ENCODE measurements around the gene UBL4A. TPM values are rescaled to one million over a fixed set of nuclear protein-coding genes. Genes with fewer than 3 reads are reported as not detected.

Gene UBL4A
- total RNA-seq, 1 experiment from 2014 or later: 37.4 TPM

DNA sequence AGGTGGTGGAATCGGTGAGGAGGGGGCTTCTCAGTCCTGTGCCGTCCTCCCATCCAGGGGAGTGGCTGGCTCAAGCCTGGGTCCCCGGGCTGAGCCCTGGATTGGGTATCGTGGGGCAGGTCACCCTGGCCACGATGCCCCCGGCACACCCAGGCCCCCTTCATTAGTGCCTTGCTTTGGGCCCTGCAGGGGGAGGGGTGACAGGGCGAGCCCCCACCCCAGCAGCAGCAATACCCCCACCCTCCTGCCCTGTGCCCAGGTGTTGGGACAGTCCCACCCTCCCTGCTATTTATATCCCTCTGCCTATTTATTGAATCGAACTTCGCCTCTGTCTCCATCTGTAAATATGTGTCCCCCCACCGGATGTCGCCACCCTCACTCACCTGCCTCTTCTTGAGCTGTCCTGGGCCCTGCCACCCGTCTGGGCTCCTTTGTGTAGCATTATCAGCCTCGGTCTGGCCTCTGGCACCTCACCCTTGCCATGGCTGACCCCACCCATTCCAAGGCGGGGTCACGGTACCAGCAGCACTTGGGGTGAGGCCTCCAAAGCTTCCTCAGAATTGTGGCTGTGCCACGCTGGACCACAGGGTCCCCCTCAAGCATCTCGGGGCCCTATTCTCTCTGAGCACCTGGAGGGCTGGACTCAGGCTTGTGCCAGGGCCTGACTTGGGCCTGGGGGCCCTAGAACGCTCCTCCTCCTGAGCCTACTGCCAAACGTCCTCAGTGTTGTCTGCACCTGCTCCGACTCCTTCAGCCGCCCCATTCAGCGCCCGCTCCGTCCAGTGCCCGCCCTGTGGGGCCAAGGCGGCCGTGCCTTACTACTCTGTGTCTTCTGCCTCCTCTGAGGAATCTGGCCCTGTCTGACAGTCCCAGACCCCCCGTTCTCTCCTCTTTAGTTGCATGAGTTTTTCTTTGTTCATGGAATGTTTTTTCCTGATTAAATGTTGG, 13.5 kb downstream of the UBL4A start:
- BruUV-seq (replicated peaks): no TSS peak
- no peak for ATAC-seq

More for the DNA sequence above, 13.5 kb downstream of the UBL4A start:
- TF ChIP-seq SRF (IDR thresholded peaks at IDR 0.05; ENCODE audit: low read depth): no peak
- TF ChIP-seq EZH2 (IDR thresholded peaks at IDR 0.05): no peak
- TF ChIP-seq, protein P1, sequence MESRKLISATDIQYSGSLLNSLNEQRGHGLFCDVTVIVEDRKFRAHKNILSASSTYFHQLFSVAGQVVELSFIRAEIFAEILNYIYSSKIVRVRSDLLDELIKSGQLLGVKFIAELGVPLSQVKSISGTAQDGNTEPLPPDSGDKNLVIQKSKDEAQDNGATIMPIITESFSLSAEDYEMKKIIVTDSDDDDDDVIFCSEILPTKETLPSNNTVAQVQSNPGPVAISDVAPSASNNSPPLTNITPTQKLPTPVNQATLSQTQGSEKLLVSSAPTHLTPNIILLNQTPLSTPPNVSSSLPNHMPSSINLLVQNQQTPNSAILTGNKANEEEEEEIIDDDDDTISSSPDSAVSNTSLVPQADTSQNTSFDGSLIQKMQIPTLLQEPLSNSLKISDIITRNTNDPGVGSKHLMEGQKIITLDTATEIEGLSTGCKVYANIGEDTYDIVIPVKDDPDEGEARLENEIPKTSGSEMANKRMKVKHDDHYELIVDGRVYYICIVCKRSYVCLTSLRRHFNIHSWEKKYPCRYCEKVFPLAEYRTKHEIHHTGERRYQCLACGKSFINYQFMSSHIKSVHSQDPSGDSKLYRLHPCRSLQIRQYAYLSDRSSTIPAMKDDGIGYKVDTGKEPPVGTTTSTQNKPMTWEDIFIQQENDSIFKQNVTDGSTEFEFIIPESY (IDR thresholded peaks at IDR 0.05; ENCODE audit: extremely low read depth, insufficient replicate concordance, low read length): no peak
- TF ChIP-seq SP1 (IDR thresholded peaks at IDR 0.05; ENCODE audit: low read depth): no peak
- no peak for TF ChIP-seq ELF1 (IDR thresholded peaks at IDR 0.05; ENCODE audit: borderline replicate concordance, low read depth)
- TF ChIP-seq CBX3 (IDR thresholded peaks at IDR 0.05; ENCODE audit: low read depth): no peak
- no peak for TF ChIP-seq POLR2AphosphoS5 (IDR thresholded peaks at IDR 0.05; ENCODE audit: low read depth, low read length)
- TF ChIP-seq, protein P2, sequence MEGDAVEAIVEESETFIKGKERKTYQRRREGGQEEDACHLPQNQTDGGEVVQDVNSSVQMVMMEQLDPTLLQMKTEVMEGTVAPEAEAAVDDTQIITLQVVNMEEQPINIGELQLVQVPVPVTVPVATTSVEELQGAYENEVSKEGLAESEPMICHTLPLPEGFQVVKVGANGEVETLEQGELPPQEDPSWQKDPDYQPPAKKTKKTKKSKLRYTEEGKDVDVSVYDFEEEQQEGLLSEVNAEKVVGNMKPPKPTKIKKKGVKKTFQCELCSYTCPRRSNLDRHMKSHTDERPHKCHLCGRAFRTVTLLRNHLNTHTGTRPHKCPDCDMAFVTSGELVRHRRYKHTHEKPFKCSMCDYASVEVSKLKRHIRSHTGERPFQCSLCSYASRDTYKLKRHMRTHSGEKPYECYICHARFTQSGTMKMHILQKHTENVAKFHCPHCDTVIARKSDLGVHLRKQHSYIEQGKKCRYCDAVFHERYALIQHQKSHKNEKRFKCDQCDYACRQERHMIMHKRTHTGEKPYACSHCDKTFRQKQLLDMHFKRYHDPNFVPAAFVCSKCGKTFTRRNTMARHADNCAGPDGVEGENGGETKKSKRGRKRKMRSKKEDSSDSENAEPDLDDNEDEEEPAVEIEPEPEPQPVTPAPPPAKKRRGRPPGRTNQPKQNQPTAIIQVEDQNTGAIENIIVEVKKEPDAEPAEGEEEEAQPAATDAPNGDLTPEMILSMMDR (IDR thresholded peaks at IDR 0.05 in 2 of 3, conservative IDR thresholded peaks at IDR 0.05 in 1 of 3; ENCODE audit: borderline replicate concordance in 1 of 3, insufficient read depth in 1 of 3, low read depth in 2 of 3, low read length in 2 of 3): no peak
- no peak for TF ChIP-seq POLR2A (IDR thresholded peaks at IDR 0.05; ENCODE audit: borderline replicate concordance, extremely low read depth, insufficient read depth, insufficient read length)
- no peak for TF ChIP-seq ZFX (IDR thresholded peaks at IDR 0.05)
- TF ChIP-seq EZH2phosphoT487 (IDR thresholded peaks at IDR 0.05; ENCODE audit: borderline replicate concordance): no peak
- no peak for TF ChIP-seq SIN3A (IDR thresholded peaks at IDR 0.05; ENCODE audit: low read depth)
- TF ChIP-seq, protein P3, sequence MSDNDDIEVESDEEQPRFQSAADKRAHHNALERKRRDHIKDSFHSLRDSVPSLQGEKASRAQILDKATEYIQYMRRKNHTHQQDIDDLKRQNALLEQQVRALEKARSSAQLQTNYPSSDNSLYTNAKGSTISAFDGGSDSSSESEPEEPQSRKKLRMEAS (IDR thresholded peaks at IDR 0.05): no peak
- TF ChIP-seq FOSL1 (IDR thresholded peaks at IDR 0.05; ENCODE audit: low read depth): no peak
- TF ChIP-seq EGR1 (IDR thresholded peaks at IDR 0.05; ENCODE audit: low read depth): no peak
- TF ChIP-seq YY1 (IDR thresholded peaks at IDR 0.05; ENCODE audit: extremely low read depth, insufficient replicate concordance, low read depth, low read length): no peak
- TF ChIP-seq, protein P4, sequence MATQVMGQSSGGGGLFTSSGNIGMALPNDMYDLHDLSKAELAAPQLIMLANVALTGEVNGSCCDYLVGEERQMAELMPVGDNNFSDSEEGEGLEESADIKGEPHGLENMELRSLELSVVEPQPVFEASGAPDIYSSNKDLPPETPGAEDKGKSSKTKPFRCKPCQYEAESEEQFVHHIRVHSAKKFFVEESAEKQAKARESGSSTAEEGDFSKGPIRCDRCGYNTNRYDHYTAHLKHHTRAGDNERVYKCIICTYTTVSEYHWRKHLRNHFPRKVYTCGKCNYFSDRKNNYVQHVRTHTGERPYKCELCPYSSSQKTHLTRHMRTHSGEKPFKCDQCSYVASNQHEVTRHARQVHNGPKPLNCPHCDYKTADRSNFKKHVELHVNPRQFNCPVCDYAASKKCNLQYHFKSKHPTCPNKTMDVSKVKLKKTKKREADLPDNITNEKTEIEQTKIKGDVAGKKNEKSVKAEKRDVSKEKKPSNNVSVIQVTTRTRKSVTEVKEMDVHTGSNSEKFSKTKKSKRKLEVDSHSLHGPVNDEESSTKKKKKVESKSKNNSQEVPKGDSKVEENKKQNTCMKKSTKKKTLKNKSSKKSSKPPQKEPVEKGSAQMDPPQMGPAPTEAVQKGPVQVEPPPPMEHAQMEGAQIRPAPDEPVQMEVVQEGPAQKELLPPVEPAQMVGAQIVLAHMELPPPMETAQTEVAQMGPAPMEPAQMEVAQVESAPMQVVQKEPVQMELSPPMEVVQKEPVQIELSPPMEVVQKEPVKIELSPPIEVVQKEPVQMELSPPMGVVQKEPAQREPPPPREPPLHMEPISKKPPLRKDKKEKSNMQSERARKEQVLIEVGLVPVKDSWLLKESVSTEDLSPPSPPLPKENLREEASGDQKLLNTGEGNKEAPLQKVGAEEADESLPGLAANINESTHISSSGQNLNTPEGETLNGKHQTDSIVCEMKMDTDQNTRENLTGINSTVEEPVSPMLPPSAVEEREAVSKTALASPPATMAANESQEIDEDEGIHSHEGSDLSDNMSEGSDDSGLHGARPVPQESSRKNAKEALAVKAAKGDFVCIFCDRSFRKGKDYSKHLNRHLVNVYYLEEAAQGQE (IDR thresholded peaks at IDR 0.05; ENCODE audit: low read depth): no peak
- no peak for TF ChIP-seq JUND (IDR thresholded peaks at IDR 0.05)
- no peak for TF ChIP-seq CEBPB (IDR thresholded peaks at IDR 0.05; ENCODE audit: low read depth)
- intact Hi-C loops (cut with micrococcal nuclease): no loop called here
- Histone ChIP-seq H3K27ac (ENCODE audit: low read depth, low read length) (no peak overlapping the region), H3K9me3 (ENCODE audit: control insufficient read depth in 1 of 2, insufficient read depth in 1 of 2, low read depth in 1 of 2, low read length in 2 of 2) (no peaks in the 10 kb centered on the region), H3K4me2 (ENCODE audit: low read length) (no peak overlapping the region), H4K20me1 (ENCODE audit: insufficient read depth) (no peaks in the 10 kb centered on the region), H3K9me2 (ENCODE audit: insufficient read depth) (no peaks in the 10 kb centered on the region), H2AFZ (ENCODE audit: low read depth, low read length, poor library complexity, severe bottlenecking) (no peak overlapping the region), H3K4me1 (ENCODE audit: control insufficient read depth in 1 of 2, insufficient read depth in 2 of 2, low read length in 2 of 2) (no peaks in the 10 kb centered on the region), H3K9ac (ENCODE audit: low read length) (no peak overlapping the region), H3K27me3 (ENCODE audit: insufficient read depth, low read length) (no peaks in the 10 kb centered on the region), H3K36me3 (ENCODE audit: control insufficient read depth in 1 of 2, insufficient read depth in 2 of 2, low read length in 2 of 2) (no peaks in the 10 kb centered on the region; a peak in 1 of 4 replicates), H3K79me2 (ENCODE audit: insufficient read depth, low read length) (no peaks in the 10 kb centered on the region), H3K4me3 (replicated peaks in 1 of 2; ENCODE audit: low read depth in 1 of 2, low read length in 2 of 2) (no peak overlapping the region)
- ChIA-PET RAD21 (ENCODE audit: low non-redundant PET in 1 of 2, low total read pairs in 2 of 2, uncharacterized antibody in 2 of 2, unreplicated experiment in 2 of 2) (no interaction called here), CTCF (no interaction called here), POLR2A (no interaction called here)
- no peak for DNase-seq (ENCODE audit: low read depth, low spot score)
